Body of pancreas (tissue), 4 donors: ENCODE measurements around the gene USH1G. TPM values are rescaled to one million over a fixed set of nuclear protein-coding genes. Genes with fewer than 3 reads are reported as not detected.

Experiments
- ATAC-seq: fragments of 150-250 bp; one replicate; pipeline ENCODE4 v1.9.1; 2016
- DNase-seq, 4 donors: peaks; one replicate each; pipeline ENCODE4 v3.0.0-alpha.2; 2019
- H3K27ac ChIP-seq, 4 donors: fragments of 200-600 bp; sonication (generic); 1 replicate in 3 of 4; 2 replicates in 1 of 4; pipeline versions ENCODE4 v1.5.1 to v1.6.1; 2016 to 2019; ENCODE audit warnings: mild to moderate bottlenecking in 1 of 4, mixed read lengths in 1 of 4, moderate library complexity in 1 of 4
- H3K27me3 ChIP-seq, 2 donors: fragments of 200-600 bp; sonication (generic); one replicate each; pipeline ENCODE4 v1.6.0; 2016; ENCODE audit warnings: mild to moderate bottlenecking in 1 of 2
- H3K36me3 ChIP-seq, 2 donors: fragments of 200-600 bp; sonication (generic); replicated peaks in 1 of 2; 2 replicates each; pipeline ENCODE4 v1.5.1; 2016; ENCODE audit warnings: low read depth in 2 of 2; ENCODE audit not compliant: insufficient read depth in 1 of 2
- H3K4me1 ChIP-seq: fragments of 200-600 bp; sonication (generic); one replicate; pipeline ENCODE4 v1.6.0; 2016
- H3K4me3 ChIP-seq, 2 donors: fragments of 200-600 bp; sonication (generic); 1 replicate in 1 of 2; 2 replicates in 1 of 2; pipeline ENCODE4 v1.5.1; 2016 to 2019
- H3K9me3 ChIP-seq, 3 donors: fragments of 200-600 bp; sonication (generic); 1 replicate in 2 of 3; 2 replicates in 1 of 3; pipeline ENCODE4 v1.5.1; 2016
- POLR2A ChIP-seq, 3 donors: fragments of 450-650 bp; IDR thresholded peaks; one replicate each; pipeline ENCODE4 v1.6.1; 2016; ENCODE audit warnings: antibody characterized with exemption in 3 of 3, mild to moderate bottlenecking in 2 of 3
- WGBS, 2 donors: methylation state at CpG; one replicate each; pipeline ENCODE4 v1.1.5; 2017; 5-methylcytosine and 5-hydroxymethylcytosine counted together
- intact Hi-C: fragments of 100-400 bp; cut with DNase I; formaldehyde crosslinking; loops from one replicate; pipeline ENCODE4 v1.15.1; 2023
- total RNA-seq, 2 donors: library from RNA; depleted of rRNA; stranded (reverse); fragments of >200 nt; gene quantifications; one replicate each; pipeline ENCODE4 v1.1.0, GENCODE V29; 2016
- TF ChIP-seq, protein P1 (sequence below), 7 experiments: fragments of 450-650 bp in 4 of 7; fragments of 200-600 bp in 3 of 7; sonication (generic) in 3 of 7; IDR thresholded peaks; one replicate each; pipeline ENCODE4 v1.5.1; 2016 to 2019; ENCODE audit warnings: antibody characterized with exemption in 7 of 7

Gene USH1G
- under 1 TPM in 1 of 2 donors, not detected in 1; under 0.01 TPM for total RNA-seq

DNA sequence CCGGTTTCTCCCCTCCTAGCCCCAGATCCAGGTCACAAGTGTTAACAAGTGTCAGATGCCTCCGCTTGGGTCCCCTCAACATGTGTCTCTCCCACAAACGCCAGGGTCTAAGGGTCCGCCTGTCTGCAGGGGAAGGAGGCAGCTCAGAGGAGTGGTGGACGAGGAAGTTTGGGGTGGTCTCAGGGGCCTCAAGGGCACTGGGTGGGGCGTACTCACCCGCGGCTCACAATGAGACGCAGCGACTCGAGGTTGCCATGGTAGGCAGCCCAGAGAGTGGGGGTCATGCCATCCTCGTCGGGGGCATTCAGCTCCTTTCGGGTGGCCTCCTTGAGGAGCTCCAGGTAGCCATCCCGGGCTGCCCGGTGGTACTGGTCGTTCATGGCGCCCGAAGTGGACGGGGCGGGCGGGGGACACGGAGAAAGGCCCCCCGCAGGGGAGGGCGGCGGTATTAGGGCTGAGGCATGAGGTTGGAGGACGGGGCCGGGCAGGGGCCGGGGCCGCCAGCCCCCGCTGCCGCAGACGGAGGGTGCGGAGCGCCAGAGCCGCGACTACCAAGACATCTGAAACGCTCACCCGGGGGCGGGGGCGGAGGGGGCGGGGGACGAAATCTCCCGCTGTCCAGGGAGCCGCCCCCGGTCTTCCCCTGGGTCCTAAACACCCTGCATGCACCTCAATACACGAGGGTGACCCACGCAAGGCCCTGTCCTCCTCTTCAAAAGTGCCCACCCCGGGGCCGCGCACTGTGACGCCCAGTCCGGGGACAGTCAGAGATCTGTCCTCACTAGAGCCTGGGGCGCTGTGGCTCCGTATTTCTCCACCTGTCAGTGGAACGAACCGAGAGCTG, at the start of gene USH1G:
Gene USH1G, minus strand, starts transcription at position 562 of the 844 bp plus-strand sequence. Its CDS starts 182 bp downstream, at position 380.
- Histone ChIP-seq H3K9me3 (no peaks in the 10 kb centered on the region), H3K4me3 (no peak within 1 kb of the TSS), H3K27me3 (peaks cover 0 to 13% of the 10 kb centered on the region in 2 donors), H3K27ac (no peak within 1 kb of the TSS), H3K36me3 (no peaks in the 10 kb centered on the region), H3K4me1 (peaks cover 28% of the 10 kb centered on the region)
- DNase-seq (peak in 2 of 4 donors; percentile 28 to 35), ATAC-seq (peak; percentile 24)
- intact Hi-C loops, result no loop called here
- TF ChIP-seq, protein P1, sequence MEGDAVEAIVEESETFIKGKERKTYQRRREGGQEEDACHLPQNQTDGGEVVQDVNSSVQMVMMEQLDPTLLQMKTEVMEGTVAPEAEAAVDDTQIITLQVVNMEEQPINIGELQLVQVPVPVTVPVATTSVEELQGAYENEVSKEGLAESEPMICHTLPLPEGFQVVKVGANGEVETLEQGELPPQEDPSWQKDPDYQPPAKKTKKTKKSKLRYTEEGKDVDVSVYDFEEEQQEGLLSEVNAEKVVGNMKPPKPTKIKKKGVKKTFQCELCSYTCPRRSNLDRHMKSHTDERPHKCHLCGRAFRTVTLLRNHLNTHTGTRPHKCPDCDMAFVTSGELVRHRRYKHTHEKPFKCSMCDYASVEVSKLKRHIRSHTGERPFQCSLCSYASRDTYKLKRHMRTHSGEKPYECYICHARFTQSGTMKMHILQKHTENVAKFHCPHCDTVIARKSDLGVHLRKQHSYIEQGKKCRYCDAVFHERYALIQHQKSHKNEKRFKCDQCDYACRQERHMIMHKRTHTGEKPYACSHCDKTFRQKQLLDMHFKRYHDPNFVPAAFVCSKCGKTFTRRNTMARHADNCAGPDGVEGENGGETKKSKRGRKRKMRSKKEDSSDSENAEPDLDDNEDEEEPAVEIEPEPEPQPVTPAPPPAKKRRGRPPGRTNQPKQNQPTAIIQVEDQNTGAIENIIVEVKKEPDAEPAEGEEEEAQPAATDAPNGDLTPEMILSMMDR (IDR thresholded peaks at IDR 0.05), result no peak
- no peak for TF ChIP-seq POLR2A (IDR thresholded peaks at IDR 0.05)
- WGBS, 2 donors, result 6 to 29% methylated on average over 12 to 55 of the region's 57 CpGs

DNA sequence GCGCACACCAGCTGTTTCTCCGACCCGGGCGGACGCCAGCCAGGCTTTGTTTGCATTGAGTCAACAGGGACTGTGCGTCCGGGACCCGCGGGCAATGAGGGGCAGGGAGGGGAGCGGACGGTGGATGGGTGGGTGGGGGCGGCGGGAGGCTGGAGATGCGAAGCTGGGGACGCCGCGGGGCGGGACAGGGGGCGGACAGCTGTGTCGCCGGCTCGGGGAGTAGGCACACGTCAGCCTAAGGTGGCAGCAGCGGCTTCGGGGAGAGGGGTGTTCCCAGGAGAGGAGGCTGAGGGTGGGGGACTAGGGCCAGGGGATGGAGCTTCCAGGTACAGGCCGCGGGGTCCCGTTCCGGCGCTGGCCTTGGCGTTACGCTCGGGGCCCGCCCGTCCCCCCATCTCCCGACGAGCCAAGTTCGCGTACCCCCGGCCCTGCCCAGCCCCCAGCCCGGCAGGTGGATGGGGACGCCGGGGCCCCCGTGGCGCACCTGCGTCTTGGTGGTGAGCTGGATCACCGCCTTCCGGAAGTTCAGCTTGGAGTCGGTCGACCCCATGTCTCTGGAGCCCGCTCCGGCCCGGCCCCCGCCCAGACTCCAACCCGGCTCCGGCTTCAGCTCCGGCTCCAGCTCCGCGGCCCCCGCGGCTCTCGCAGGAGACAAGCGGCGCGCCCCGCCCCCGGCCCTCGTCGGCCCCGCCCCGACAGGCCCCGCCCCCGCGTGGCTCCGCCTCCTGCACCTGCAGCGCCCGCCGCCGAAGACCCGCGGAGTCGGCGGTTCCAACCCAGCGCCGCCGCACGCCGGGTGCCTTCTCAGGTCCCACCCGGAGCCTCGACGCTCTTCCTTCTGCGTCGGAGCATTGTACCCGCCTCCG, 49.3 kb upstream of the USH1G start, which contains the start of gene HID1:
Gene HID1, minus strand, starts transcription at position 653 of the 866 bp plus-strand sequence. Its CDS starts 103 bp downstream, at position 550.
- 0 to 2% methylated on average over 11 to 78 of the region's 95 CpGs for WGBS, 2 donors
- Histone ChIP-seq H3K4me1 (peaks cover 69% of the 10 kb centered on the region), H3K9me3 (no peaks in the 10 kb centered on the region), H3K36me3 (no peaks in the 10 kb centered on the region), H3K4me3 (peak within 1 kb of the TSS; percentile 73 to 99), H3K27me3 (no peaks in the 10 kb centered on the region), H3K27ac (peak within 1 kb of the TSS; percentile 94 to 97 (median 95))
- DNase-seq (peak; percentile 86 to 93 (median 87)), ATAC-seq (peak; percentile 75)
- intact Hi-C loops, result no loop called here
- TF ChIP-seq, protein P1 (IDR thresholded peaks at IDR 0.05), result no peak
- peak; percentile 72 to 79 (median 78) for TF ChIP-seq POLR2A (IDR thresholded peaks at IDR 0.05)

DNA sequence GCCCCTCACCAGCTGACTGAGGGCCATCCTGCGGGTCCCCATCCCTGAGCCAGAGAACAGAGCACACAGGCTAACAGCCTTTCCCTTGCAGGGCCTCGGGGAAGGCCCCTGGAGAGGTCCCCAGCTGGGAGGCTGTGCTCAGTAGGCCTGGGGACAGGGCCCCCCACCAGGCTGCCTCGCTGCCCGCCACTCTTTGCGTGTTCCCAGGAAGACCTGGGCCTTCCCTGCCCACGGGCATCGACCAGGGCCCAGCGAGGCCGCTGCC, 48.7 kb upstream of the USH1G start:
- H3K4me1 ChIP-seq, result peaks cover 69% of the 10 kb centered on the region
- intact Hi-C loops, result no loop called here
- WGBS, 2 donors, result 2% methylated on average over 9 of the region's 9 CpGs; no CpG with 5 or more reads in 1 of the 2 donors
- no peaks in the 10 kb centered on the region for H3K36me3 ChIP-seq
- H3K9me3 ChIP-seq, result no peaks in the 10 kb centered on the region
- H3K4me3 ChIP-seq, result peak overlapping the region; percentile 73 to 99
- DNase-seq, result no peak
- TF ChIP-seq POLR2A (IDR thresholded peaks at IDR 0.05), result no peak
- TF ChIP-seq, protein P1 (IDR thresholded peaks at IDR 0.05), result no peak
- ATAC-seq, result no peak
- peak overlapping the region; percentile 94 to 97 (median 95) for H3K27ac ChIP-seq
- H3K27me3 ChIP-seq, result no peaks in the 10 kb centered on the region

DNA sequence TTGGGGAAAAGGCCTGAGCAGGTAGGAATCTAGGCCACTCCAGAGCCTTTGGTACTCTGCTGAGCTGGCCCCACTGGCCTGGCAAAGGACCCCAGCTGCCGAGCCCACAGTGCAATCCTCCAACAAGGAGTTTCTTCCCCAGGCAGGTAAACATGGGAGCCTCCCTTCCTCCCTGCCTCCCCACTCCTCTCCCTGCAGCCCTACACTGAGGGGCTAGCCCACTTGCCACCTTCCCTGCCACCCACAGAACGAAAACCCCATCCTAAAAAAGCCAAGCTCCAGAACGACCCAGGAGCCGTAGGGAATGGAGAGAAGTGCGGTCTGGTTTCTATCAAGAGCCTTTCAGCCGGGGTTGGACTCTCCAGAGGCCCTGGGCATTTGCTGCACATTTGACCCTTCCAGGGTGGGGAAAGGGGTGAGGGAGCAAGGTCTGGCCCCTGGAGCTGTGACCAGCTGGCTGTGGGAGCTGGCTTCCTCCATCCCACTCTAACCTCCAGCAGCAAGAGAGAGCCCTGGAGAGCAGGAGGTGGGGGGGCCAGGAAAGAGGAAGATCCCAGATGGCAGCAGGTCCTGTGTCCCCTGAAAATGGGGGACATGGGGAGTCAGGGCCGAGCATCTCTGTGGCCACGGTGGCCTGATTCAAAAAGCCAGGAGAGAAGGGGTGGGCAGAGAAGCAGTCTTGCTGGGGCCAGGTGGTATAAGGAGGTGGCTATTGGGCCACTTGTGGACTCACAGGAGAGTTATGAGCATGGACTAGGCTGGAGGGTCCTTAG, 48.2 kb upstream of the USH1G start:
- H3K27me3 ChIP-seq, result no peaks in the 10 kb centered on the region
- intact Hi-C loops, result no loop called here
- H3K4me1 ChIP-seq, result peaks cover 69% of the 10 kb centered on the region
- peak overlapping the region; percentile 94 to 97 (median 95) for H3K27ac ChIP-seq
- TF ChIP-seq, protein P1 (IDR thresholded peaks at IDR 0.05), result no peak
- TF ChIP-seq POLR2A (IDR thresholded peaks at IDR 0.05), result no peak
- ATAC-seq (no peak), DNase-seq (no peak)
- no peaks in the 10 kb centered on the region for H3K36me3 ChIP-seq
- H3K9me3 ChIP-seq, result no peaks in the 10 kb centered on the region
- 15 to 22% methylated on average over 8 of the region's 8 CpGs for WGBS, 2 donors
- peak overlapping the region; percentile 73 to 99 for H3K4me3 ChIP-seq
